ENCODE measurements around the gene BGN.

The BGN gene

DNA sequence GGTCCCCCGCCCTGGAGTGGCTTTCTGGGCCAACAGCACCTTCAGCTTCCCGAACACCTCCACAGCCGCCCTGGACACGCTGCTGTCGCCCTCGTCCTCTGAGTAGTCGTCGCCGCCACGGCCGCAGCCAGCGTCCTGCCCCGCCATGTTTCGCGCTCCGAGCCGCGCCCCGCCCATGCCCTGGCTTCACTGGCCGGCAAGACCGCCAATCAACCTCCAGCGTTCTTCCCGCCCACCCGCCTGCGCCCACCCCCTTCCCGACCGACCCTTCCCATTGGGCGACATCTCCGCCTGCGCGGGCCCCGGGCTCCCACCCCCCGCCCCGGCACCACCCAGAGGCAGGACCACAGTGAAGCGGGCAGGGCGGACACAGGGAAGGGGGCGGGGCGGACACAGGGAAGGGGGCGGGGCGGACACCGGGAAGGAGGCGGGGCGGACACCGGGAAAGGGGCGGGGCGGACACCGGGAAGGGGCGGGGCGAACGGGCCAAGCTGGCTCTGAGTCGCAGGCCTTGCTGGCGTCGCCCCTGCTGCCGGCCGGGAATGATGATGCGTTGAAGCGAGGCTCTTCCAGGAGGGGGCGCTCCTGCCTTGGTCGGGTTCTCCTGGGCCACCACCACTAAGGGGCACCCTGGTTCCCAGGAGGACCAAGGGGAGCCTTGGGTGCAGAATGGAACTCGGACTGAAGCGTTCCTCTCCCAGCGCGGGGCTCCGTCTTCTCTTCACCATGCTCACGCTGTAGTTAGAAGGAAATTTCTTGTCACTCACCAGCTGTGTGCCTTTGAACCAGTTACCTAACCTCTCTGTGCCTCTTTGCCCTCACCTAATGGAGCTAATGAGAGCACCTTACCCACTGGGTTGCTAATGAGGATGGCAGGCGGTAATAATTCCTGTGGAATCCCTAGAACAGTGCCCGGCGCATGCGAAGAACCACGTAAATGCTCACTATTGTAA is 24.1 kb upstream of the BGN start, which contains the start of gene HAUS7:
TSS of gene HAUS7 (minus strand) at position 166 of the 953 bp plus-strand sequence. CDS start at position 147, 19 bp downstream.
- H3K4me3 Mint-ChIP-seq = peak within 1 kb of the TSS; percentile 85
- H3K27me3 Mint-ChIP-seq = peaks cover 8% of the 10 kb centered on the region
- no peaks in the 10 kb centered on the region for H3K9me3 Mint-ChIP-seq
- DNase-seq = peak; percentile 88
- peak within 1 kb of the TSS; percentile 85 for H3K27ac Mint-ChIP-seq
- H3K36me3 Mint-ChIP-seq (ENCODE audit: low read depth) = peaks cover 34% of the 10 kb centered on the region
- peaks cover 13% of the 10 kb centered on the region for H3K4me1 Mint-ChIP-seq (ENCODE audit: low read depth)

DNA sequence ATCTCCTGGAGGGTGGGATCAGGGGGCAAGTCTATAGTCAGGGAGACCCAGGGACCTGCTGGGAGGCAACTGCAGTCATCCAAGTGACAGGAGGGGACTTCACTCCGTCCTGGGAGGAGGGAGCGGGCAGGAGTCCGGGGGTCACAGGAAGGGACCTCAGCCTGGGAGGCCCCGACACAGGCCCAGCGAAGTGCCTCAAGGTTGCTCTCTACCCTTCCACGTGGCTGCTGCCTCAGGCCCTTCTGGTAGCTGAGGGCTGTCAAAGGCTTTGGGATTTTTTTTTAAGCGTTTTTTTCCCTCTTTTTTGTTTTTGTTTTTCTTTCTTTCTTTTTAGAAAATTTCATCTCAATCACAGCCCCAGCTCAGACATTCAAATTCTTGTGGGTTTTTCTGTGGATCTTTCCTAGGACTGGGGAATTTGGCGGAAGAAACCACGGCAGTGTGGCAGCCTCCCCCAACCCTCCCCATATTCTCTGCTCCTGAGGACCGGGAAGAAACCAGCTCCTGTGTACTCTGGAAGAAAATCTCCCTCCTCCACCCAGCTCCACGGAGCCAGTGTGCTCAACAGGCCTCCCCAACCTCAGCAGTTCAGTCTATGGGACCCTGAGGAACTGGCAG is 23.0 kb upstream of the BGN start:
- no peak for DNase-seq
- no peak overlapping the region for H3K27ac Mint-ChIP-seq
- H3K4me3 Mint-ChIP-seq = no peak overlapping the region
- H3K36me3 Mint-ChIP-seq (ENCODE audit: low read depth) = peaks cover 27% of the 10 kb centered on the region
- H3K27me3 Mint-ChIP-seq = peaks cover 14% of the 10 kb centered on the region
- no peaks in the 10 kb centered on the region for H3K9me3 Mint-ChIP-seq
- peaks cover 16% of the 10 kb centered on the region for H3K4me1 Mint-ChIP-seq (ENCODE audit: low read depth)

- peaks cover 8% of the 10 kb centered on the region for H3K4me1 Mint-ChIP-seq (ENCODE audit: low read depth)
These were observed 21.7 kb upstream of the BGN start for GRCh38 chrX:153473126-153473525.

DNA sequence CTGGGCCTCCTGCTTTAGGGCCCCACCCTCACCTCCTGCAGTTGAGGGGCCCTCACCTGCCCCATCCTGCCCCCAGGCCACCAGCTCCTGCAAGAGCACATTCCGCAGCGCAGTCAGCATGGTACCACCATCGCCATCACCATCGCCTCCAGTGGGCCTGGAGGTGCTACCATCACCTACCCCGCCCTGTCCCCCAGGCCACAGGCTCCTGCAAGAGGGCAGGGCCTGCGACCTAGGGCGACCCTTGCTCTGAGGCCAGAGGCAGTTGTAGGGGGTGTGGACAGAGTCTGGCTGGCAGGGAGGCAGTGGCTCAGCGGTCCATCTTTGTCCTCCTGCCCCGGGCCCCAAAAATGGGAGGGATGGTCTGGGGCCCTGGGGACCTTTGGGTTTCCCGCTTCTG is 20.5 kb upstream of the BGN start:
- peaks cover 6% of the 10 kb centered on the region for H3K36me3 Mint-ChIP-seq (ENCODE audit: low read depth)
- peaks cover 4% of the 10 kb centered on the region for H3K4me1 Mint-ChIP-seq (ENCODE audit: low read depth)
- H3K4me3 Mint-ChIP-seq = no peak overlapping the region
- peaks cover 13% of the 10 kb centered on the region for H3K27me3 Mint-ChIP-seq
- H3K9me3 Mint-ChIP-seq = no peaks in the 10 kb centered on the region
- H3K27ac Mint-ChIP-seq = no peak overlapping the region
- peak; percentile 40 for DNase-seq

More at GRCh38 chrX:153473126-153473525, 21.7 kb upstream of the BGN start:
- peaks cover 13% of the 10 kb centered on the region for H3K27me3 Mint-ChIP-seq
- no peak overlapping the region for H3K27ac Mint-ChIP-seq
- peaks cover 15% of the 10 kb centered on the region for H3K36me3 Mint-ChIP-seq (ENCODE audit: low read depth)
- no peak overlapping the region for H3K4me3 Mint-ChIP-seq
- DNase-seq = no peak
- H3K9me3 Mint-ChIP-seq = no peaks in the 10 kb centered on the region

- peaks cover 13% of the 10 kb centered on the region for H3K27me3 Mint-ChIP-seq
- H3K4me1 Mint-ChIP-seq (ENCODE audit: low read depth) = peaks cover 4% of the 10 kb centered on the region
- no peak overlapping the region for H3K27ac Mint-ChIP-seq
- H3K36me3 Mint-ChIP-seq (ENCODE audit: low read depth) = peaks cover 3% of the 10 kb centered on the region
- peak; percentile 61 for DNase-seq
- no peak overlapping the region for H3K4me3 Mint-ChIP-seq
- H3K9me3 Mint-ChIP-seq = no peaks in the 10 kb centered on the region
These were observed 20.1 kb upstream of the BGN start for GRCh38 chrX:153474718-153475117.

- peaks cover 13% of the 10 kb centered on the region for H3K27me3 Mint-ChIP-seq
- H3K27ac Mint-ChIP-seq = no peak overlapping the region
- no peak for DNase-seq
- no peaks in the 10 kb centered on the region for H3K9me3 Mint-ChIP-seq
- no peak overlapping the region for H3K4me3 Mint-ChIP-seq
- no peaks in the 10 kb centered on the region for H3K36me3 Mint-ChIP-seq (ENCODE audit: low read depth)
- H3K4me1 Mint-ChIP-seq (ENCODE audit: low read depth) = peaks cover 4% of the 10 kb centered on the region
These were observed 19.5 kb upstream of the BGN start for GRCh38 chrX:153475271-153475670.

GRCh38 chrX:153475751-153476281 is 19.0 kb upstream of the BGN start:
- H3K4me1 Mint-ChIP-seq (ENCODE audit: low read depth) = peaks cover 4% of the 10 kb centered on the region
- peaks cover 13% of the 10 kb centered on the region for H3K27me3 Mint-ChIP-seq
- H3K9me3 Mint-ChIP-seq = no peaks in the 10 kb centered on the region
- H3K4me3 Mint-ChIP-seq = no peak overlapping the region
- H3K36me3 Mint-ChIP-seq (ENCODE audit: low read depth) = no peaks in the 10 kb centered on the region
- DNase-seq = no peak
- no peak overlapping the region for H3K27ac Mint-ChIP-seq

DNA sequence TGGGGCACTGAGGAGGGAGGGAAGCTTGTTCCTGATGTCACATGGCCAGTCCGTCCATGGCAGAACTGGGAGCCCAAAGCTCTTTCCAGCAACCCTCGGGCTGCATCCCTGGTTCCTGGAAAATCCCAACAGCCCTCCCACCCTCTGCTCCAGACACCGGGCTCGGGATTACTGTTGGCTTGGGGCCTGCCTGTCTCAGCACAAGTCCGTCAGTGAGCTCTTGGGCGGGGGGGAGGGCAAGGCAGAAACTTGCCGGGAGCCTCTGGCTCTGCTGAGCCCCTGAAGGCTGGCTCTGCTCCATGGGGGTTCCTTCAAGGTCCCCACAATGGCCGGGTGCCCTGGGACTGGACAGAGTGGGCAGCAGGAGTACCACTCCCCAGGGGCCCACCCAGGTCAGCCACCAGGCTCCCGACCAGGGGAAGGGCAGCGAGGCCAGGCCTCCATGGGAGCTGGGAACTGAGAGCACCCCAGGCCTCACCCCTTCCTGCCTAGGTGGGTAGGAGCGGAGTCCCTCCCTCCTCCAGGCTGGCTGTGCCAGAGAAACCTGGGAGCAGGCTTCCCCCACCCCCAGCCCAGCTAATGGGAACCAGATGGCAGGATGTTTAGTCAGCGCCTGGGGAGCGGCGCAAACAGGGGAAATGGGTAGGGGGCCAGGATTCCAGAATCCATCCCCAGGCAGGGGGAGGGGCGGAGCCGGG is 18.0 kb upstream of the BGN start:
- Mint-ChIP-seq H3K4me1 (ENCODE audit: low read depth) (peaks cover 4% of the 10 kb centered on the region), H3K27ac (no peak overlapping the region)

DNA sequence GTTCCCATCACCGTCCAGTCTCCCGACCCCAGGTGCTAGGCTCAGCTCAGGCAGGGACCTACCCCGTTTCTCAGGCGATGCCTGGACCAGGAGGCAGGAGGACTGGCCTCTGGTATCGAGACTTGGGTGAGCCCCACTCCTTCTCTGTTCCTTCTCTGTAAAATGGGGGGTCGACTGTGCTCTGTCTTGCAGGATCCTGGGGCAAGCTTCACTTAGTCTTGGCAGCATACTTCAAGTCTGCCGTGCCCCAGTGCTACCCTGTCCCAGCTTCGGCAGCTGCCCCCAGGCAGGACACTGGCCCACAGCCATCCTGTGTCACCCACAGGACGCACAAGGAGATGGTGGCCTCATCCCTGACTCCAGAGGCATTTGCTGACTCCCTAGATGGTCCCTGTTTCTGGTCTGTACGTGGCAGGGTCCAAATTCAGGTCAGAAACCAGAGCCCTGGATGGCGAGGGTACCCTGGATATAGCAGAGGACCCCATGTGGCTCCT is 17.4 kb upstream of the BGN start:
- peaks cover 4% of the 10 kb centered on the region for H3K4me1 Mint-ChIP-seq (ENCODE audit: low read depth)
- H3K9me3 Mint-ChIP-seq = no peaks in the 10 kb centered on the region
- peaks cover 13% of the 10 kb centered on the region for H3K27me3 Mint-ChIP-seq
- no peak overlapping the region for H3K4me3 Mint-ChIP-seq
- no peak for DNase-seq
- H3K36me3 Mint-ChIP-seq (ENCODE audit: low read depth) = no peaks in the 10 kb centered on the region
- no peak overlapping the region for H3K27ac Mint-ChIP-seq

More for the DNA sequence above, 18.0 kb upstream of the BGN start:
- no peak overlapping the region for H3K4me3 Mint-ChIP-seq
- H3K9me3 Mint-ChIP-seq = no peaks in the 10 kb centered on the region
- H3K27me3 Mint-ChIP-seq = peaks cover 13% of the 10 kb centered on the region
- no peaks in the 10 kb centered on the region for H3K36me3 Mint-ChIP-seq (ENCODE audit: low read depth)
- DNase-seq = no peak

GRCh38 chrX:153477901-153478300 is 16.9 kb upstream of the BGN start:
- Mint-ChIP-seq H3K4me3 (no peak overlapping the region), H3K27me3 (peaks cover 13% of the 10 kb centered on the region), H3K4me1 (ENCODE audit: low read depth) (peaks cover 4% of the 10 kb centered on the region)

GRCh38 chrX:153478746-153479145 is 16.0 kb upstream of the BGN start:
- Mint-ChIP-seq H3K4me3 (no peak overlapping the region), H3K27me3 (peaks cover 10% of the 10 kb centered on the region), H3K4me1 (ENCODE audit: low read depth) (peaks cover 4% of the 10 kb centered on the region), H3K27ac (no peak overlapping the region), H3K9me3 (no peaks in the 10 kb centered on the region), H3K36me3 (ENCODE audit: low read depth) (no peaks in the 10 kb centered on the region)
- no peak for DNase-seq

More at GRCh38 chrX:153477901-153478300, 16.9 kb upstream of the BGN start:
- H3K27ac Mint-ChIP-seq = no peak overlapping the region
- H3K36me3 Mint-ChIP-seq (ENCODE audit: low read depth) = no peaks in the 10 kb centered on the region
- no peaks in the 10 kb centered on the region for H3K9me3 Mint-ChIP-seq
- DNase-seq = no peak

- Mint-ChIP-seq H3K4me3 (no peak overlapping the region), H3K27me3 (peaks cover 7% of the 10 kb centered on the region), H3K36me3 (ENCODE audit: low read depth) (no peaks in the 10 kb centered on the region), H3K27ac (no peak overlapping the region), H3K4me1 (ENCODE audit: low read depth) (peaks cover under 1% of the 10 kb centered on the region), H3K9me3 (no peaks in the 10 kb centered on the region)
- no peak for DNase-seq
These were observed 13.7 kb upstream of the BGN start for GRCh38 chrX:153481043-153481442.

DNA sequence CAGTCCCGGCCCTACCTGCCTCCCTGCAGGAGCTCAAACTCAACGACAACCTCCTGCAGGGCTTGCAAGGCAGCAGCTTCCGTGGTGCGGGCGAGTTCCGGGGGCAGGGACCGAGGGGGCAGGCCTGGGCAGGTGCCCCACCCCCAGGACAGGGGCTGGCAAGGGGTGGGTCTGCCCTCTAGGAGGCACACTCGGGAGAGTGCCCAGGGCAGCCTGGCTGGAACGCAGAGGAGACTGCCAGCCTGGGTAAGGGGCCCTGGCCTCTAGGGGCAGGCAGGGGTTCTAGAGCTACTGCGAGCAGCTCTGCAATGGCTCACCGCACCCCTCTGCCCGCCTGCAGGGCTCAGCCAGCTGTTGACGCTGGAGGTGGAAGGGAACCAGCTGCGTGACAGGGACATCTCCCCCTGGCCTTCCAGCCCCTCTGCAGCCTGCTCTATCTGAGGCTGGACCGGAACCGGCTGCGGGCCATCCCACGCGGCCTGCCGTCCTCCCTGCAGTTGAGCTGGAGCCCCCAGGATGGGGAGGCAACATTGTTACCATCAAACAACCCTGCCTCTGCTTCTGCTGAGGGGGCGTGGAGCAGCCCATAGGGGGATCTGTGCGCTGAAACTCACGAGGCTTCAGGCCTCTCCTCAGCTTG is 12.3 kb upstream of the BGN start:
- H3K27ac Mint-ChIP-seq = no peak overlapping the region
- no peak for DNase-seq
- H3K4me3 Mint-ChIP-seq = no peak overlapping the region
- H3K36me3 Mint-ChIP-seq (ENCODE audit: low read depth) = no peaks in the 10 kb centered on the region
- H3K27me3 Mint-ChIP-seq = peaks cover 4% of the 10 kb centered on the region
- no peaks in the 10 kb centered on the region for H3K4me1 Mint-ChIP-seq (ENCODE audit: low read depth)
- H3K9me3 Mint-ChIP-seq = no peaks in the 10 kb centered on the region

Data from activated T-cell treated with anti-CD3 and anti-CD28 coated beads, Interleukin-2, amount 50 U/mL, for 24 hours (primary cell).